Progenitor cell of endocrine pancreas (in vitro differentiated cells): ENCODE data around the gene LPCAT3. TPM values are rescaled to one million over a fixed set of nuclear protein-coding genes. Genes with fewer than 3 reads are reported as not detected.
"Not testable (repeated sequence)": the region's sequence is repeated elsewhere in the genome, so short reads cannot be mapped to it uniquely, and the experiment has no call there.

Experiments
- DNase-seq: peaks from one replicate; pipeline ENCODE4 v3.0.0; 2021; ENCODE audit warnings: low spot score; ENCODE audit not compliant: unreplicated experiment
- H3K27ac Mint-ChIP-seq: 2 replicates; pipeline ENCODE4 v1.8.0; 2021; ENCODE audit warnings: mild to moderate bottlenecking, moderate library complexity, mixed read lengths
- H3K27me3 Mint-ChIP-seq: 2 replicates; pipeline ENCODE4 v1.8.0; 2021; ENCODE audit warnings: mixed read lengths
- H3K36me3 Mint-ChIP-seq: 2 replicates; pipeline ENCODE4 v1.8.0; 2022; ENCODE audit warnings: mixed read lengths; ENCODE audit not compliant: insufficient read depth
- H3K4me1 Mint-ChIP-seq: 2 replicates; pipeline ENCODE4 v1.8.0; 2021; ENCODE audit warnings: low read depth, mixed read lengths
- H3K4me3 Mint-ChIP-seq: 2 replicates; pipeline ENCODE4 v1.8.0; 2021; ENCODE audit warnings: low read depth, mild to moderate bottlenecking, moderate library complexity, mixed read lengths
- H3K9me3 Mint-ChIP-seq: 2 replicates; pipeline ENCODE4 v1.8.0; 2021; ENCODE audit warnings: low read depth, mixed read lengths
- CTCF ChIP-seq: fragments of 200-600 bp; sonication (generic); IDR thresholded peaks from one replicate; pipeline ENCODE4 v1.5.0; 2021; ENCODE audit warnings: antibody characterized with exemption, mild to moderate bottlenecking; ENCODE audit not compliant: unreplicated experiment
- total RNA-seq: library from RNA; stranded (reverse); gene quantifications from 2 replicates; pipeline ENCODE4 v1.2.1, GENCODE V29; 2021

The LPCAT3 gene
- total RNA-seq, 1 donor from 2014 or later, result 81.8 TPM

GRCh38 chr12:7058163-7058845 lies 40.0 kb upstream of the LPCAT3 start:
- TF ChIP-seq CTCF, result no peak
- Mint-ChIP-seq H3K9me3 (no peaks in the 10 kb centered on the region), H3K36me3 (no peaks in the 10 kb centered on the region), H3K4me1 (peaks cover 18% of the 10 kb centered on the region), H3K4me3 (no peak overlapping the region), H3K27ac (no peak overlapping the region), H3K27me3 (peaks cover 19% of the 10 kb centered on the region)
- DNase-seq, result no peak

GRCh38 chr12:7055736-7056135 lies 37.5 kb upstream of the LPCAT3 start:
- H3K9me3 Mint-ChIP-seq, H3K36me3 Mint-ChIP-seq: not testable (repeated sequence)

GRCh38 chr12:7054925-7055324 lies 36.6 kb upstream of the LPCAT3 start:
- TF ChIP-seq CTCF, result no peak
- DNase-seq, result no peak
- peaks cover 16% of the 10 kb centered on the region for H3K27me3 Mint-ChIP-seq
- no peak overlapping the region for H3K4me3 Mint-ChIP-seq
- H3K9me3 Mint-ChIP-seq, result peaks cover 11% of the 10 kb centered on the region
- peaks cover 10% of the 10 kb centered on the region for H3K4me1 Mint-ChIP-seq
- no peak overlapping the region for H3K27ac Mint-ChIP-seq
- no peaks in the 10 kb centered on the region for H3K36me3 Mint-ChIP-seq

More at GRCh38 chr12:7055736-7056135, 37.5 kb upstream of the LPCAT3 start:
- peaks cover 18% of the 10 kb centered on the region for H3K4me1 Mint-ChIP-seq
- DNase-seq, H3K27ac Mint-ChIP-seq, H3K4me3 Mint-ChIP-seq: not testable (repeated sequence)
- H3K27me3 Mint-ChIP-seq, result peaks cover 18% of the 10 kb centered on the region

- H3K36me3 Mint-ChIP-seq, H3K4me3 Mint-ChIP-seq: not testable (repeated sequence)
- H3K9me3 Mint-ChIP-seq, result peaks cover 11% of the 10 kb centered on the region
These were observed 31.7 kb upstream of the LPCAT3 start for GRCh38 chr12:7049973-7050372.

GRCh38 chr12:7049445-7049951 lies 31.2 kb upstream of the LPCAT3 start:
- H3K36me3 Mint-ChIP-seq, H3K4me1 Mint-ChIP-seq, H3K27me3 Mint-ChIP-seq: not testable (repeated sequence)

More at GRCh38 chr12:7049973-7050372, 31.7 kb upstream of the LPCAT3 start:
- not testable (repeated sequence) for DNase-seq, H3K4me1 Mint-ChIP-seq, H3K27ac Mint-ChIP-seq
- peaks cover 12% of the 10 kb centered on the region for H3K27me3 Mint-ChIP-seq

GRCh38 chr12:7047306-7047705 lies 29.0 kb upstream of the LPCAT3 start:
- peaks cover 11% of the 10 kb centered on the region for H3K9me3 Mint-ChIP-seq
- no peaks in the 10 kb centered on the region for H3K27me3 Mint-ChIP-seq
- no peak overlapping the region for H3K4me3 Mint-ChIP-seq
- no peak overlapping the region for H3K27ac Mint-ChIP-seq
- no peaks in the 10 kb centered on the region for H3K4me1 Mint-ChIP-seq
- no peak for TF ChIP-seq CTCF
- H3K36me3 Mint-ChIP-seq, result no peaks in the 10 kb centered on the region
- no peak for DNase-seq

More at GRCh38 chr12:7049445-7049951, 31.2 kb upstream of the LPCAT3 start:
- not testable (repeated sequence) for H3K4me3 Mint-ChIP-seq, DNase-seq, H3K27ac Mint-ChIP-seq
- H3K9me3 Mint-ChIP-seq, result peaks cover 11% of the 10 kb centered on the region
